Parathyroid adenoma (tissue), 2 donors: ENCODE results near the gene EXD3.

Experiments
- H2AFZ ChIP-seq: fragments of 300-600 bp; sonication (generic); one replicate; pipeline ENCODE4 v1.7.0; 2017; ENCODE audit warnings: antibody characterized with exemption, mild to moderate bottlenecking
- H3K27ac ChIP-seq: fragments of 300-600 bp; sonication (generic); one replicate; pipeline ENCODE4 v1.7.0; 2017
- H3K27me3 ChIP-seq: fragments of 300-600 bp; sonication (generic); one replicate; pipeline ENCODE4 v1.7.0; 2017; ENCODE audit warnings: low read length; ENCODE audit not compliant: control insufficient read depth, insufficient read depth
- H3K36me3 ChIP-seq: fragments of 300-600 bp; sonication (generic); one replicate; pipeline ENCODE4 v1.7.0; 2017; ENCODE audit warnings: low read length; ENCODE audit not compliant: control insufficient read depth, insufficient read depth
- H3K4me1 ChIP-seq: fragments of 300-600 bp; sonication (generic); one replicate; pipeline ENCODE4 v1.7.0; 2017; ENCODE audit warnings: control low read depth
- H3K4me2 ChIP-seq: fragments of 300-600 bp; sonication (generic); one replicate; pipeline ENCODE4 v1.7.0; 2017; ENCODE audit warnings: low read length
- H3K4me3 ChIP-seq: fragments of 300-600 bp; sonication (generic); one replicate; pipeline ENCODE4 v1.7.0; 2017; ENCODE audit warnings: low read depth, low read length
- H3K79me2 ChIP-seq: fragments of 300-600 bp; sonication (generic); one replicate; pipeline ENCODE4 v1.7.0; 2017; ENCODE audit warnings: control low read depth
- H3K9ac ChIP-seq: fragments of 300-600 bp; sonication (generic); one replicate; pipeline ENCODE4 v1.7.0; 2017; ENCODE audit warnings: mild to moderate bottlenecking
- H3K9me3 ChIP-seq: fragments of 300-600 bp; sonication (generic); one replicate; pipeline ENCODE4 v1.7.0; 2017; ENCODE audit warnings: low read length; ENCODE audit not compliant: control insufficient read depth
- TF ChIP-seq, protein P1 (sequence below): fragments of 300-600 bp; sonication (generic); IDR thresholded peaks from one replicate; pipeline ENCODE4 v1.7.0; 2017; ENCODE audit warnings: antibody characterized with exemption, mild to moderate bottlenecking
- donor health status: primary hyperparathyroidism.

EXD3 gene

GRCh38 chr9:137275203-137275587 lies 147.8 kb downstream of the EXD3 start:
- Histone ChIP-seq H3K79me2 (no peaks in the 10 kb centered on the region), H3K4me1 (no peaks in the 10 kb centered on the region), H2AFZ (no peak overlapping the region), H3K27ac (no peak overlapping the region), H3K4me2 (no peak overlapping the region), H3K36me3 (no peaks in the 10 kb centered on the region), H3K9ac (no peak overlapping the region), H3K4me3 (no peak overlapping the region), H3K9me3 (no peaks in the 10 kb centered on the region), H3K27me3 (no peaks in the 10 kb centered on the region)
- TF ChIP-seq, protein P1, sequence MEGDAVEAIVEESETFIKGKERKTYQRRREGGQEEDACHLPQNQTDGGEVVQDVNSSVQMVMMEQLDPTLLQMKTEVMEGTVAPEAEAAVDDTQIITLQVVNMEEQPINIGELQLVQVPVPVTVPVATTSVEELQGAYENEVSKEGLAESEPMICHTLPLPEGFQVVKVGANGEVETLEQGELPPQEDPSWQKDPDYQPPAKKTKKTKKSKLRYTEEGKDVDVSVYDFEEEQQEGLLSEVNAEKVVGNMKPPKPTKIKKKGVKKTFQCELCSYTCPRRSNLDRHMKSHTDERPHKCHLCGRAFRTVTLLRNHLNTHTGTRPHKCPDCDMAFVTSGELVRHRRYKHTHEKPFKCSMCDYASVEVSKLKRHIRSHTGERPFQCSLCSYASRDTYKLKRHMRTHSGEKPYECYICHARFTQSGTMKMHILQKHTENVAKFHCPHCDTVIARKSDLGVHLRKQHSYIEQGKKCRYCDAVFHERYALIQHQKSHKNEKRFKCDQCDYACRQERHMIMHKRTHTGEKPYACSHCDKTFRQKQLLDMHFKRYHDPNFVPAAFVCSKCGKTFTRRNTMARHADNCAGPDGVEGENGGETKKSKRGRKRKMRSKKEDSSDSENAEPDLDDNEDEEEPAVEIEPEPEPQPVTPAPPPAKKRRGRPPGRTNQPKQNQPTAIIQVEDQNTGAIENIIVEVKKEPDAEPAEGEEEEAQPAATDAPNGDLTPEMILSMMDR: no peak

- H3K4me1 ChIP-seq: peaks cover 1% of the 10 kb centered on the region
These were observed 149.2 kb downstream of the EXD3 start for GRCh38 chr9:137273611-137274320.

GRCh38 chr9:137273095-137273490 lies 149.9 kb downstream of the EXD3 start:
- TF ChIP-seq, protein P1: no peak
- H3K4me3 ChIP-seq: no peak overlapping the region
- H3K27me3 ChIP-seq: no peaks in the 10 kb centered on the region
- H3K9ac ChIP-seq: no peak overlapping the region
- H2AFZ ChIP-seq: no peak overlapping the region
- H3K79me2 ChIP-seq: no peaks in the 10 kb centered on the region
- no peak overlapping the region for H3K4me2 ChIP-seq
- H3K4me1 ChIP-seq: peaks cover 4% of the 10 kb centered on the region
- no peak overlapping the region for H3K27ac ChIP-seq
- H3K9me3 ChIP-seq: no peaks in the 10 kb centered on the region
- H3K36me3 ChIP-seq: no peaks in the 10 kb centered on the region

More at GRCh38 chr9:137273611-137274320, 149.2 kb downstream of the EXD3 start:
- H2AFZ ChIP-seq: no peak overlapping the region
- no peak overlapping the region for H3K9ac ChIP-seq
- H3K9me3 ChIP-seq: no peaks in the 10 kb centered on the region
- no peaks in the 10 kb centered on the region for H3K79me2 ChIP-seq
- no peak overlapping the region for H3K4me2 ChIP-seq
- H3K27ac ChIP-seq: no peak overlapping the region
- TF ChIP-seq, protein P1: no peak
- H3K27me3 ChIP-seq: no peaks in the 10 kb centered on the region
- H3K4me3 ChIP-seq: no peak overlapping the region
- no peaks in the 10 kb centered on the region for H3K36me3 ChIP-seq

DNA sequence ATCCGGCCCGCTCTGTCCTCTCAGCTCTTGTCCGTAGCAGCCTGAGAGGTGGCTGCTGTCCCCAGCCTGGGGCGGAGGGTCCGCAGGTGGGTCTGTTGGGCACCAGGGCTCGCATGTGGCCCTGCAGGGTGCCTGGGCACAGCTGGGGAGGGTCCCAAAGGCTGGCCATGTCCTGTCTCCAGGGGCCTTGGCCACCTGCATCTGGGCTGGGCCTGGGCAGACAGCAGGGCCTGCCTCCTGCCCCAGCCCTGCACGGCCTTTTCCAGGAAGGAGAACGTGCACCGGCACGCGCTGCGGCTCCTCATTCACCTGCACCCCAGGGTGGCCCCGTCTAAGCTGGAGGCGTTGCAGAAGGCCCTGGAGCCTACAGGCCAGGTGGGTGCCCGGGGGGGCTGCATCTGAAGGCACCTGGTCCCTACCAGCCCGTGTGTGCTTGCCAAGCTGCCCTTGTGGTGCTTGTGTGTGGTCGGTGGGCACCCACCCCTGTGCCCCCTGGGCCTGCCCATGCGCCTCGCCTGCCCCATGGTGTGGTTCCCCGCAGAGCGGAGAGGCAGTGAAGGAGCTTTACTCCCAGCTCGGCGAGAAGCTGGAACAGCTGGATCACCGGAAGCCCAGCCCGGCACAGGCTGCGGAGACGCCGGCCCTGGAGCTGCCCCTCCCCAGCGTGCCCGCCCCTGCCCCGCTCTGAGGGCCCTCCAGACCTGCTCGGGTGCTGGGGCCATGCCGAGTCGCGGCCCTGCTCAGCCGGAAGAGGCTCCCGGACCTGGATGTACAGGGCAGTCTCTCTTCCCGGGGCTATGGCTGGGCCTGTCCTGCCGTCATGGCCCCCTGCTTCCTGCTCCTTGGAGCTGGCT lies 150.5 kb downstream of the EXD3 start:
- H3K9ac ChIP-seq: no peak overlapping the region
- H3K27ac ChIP-seq: no peak overlapping the region
- no peak overlapping the region for H3K4me3 ChIP-seq
- H3K4me2 ChIP-seq: no peak overlapping the region
- H3K79me2 ChIP-seq: no peaks in the 10 kb centered on the region
- no peaks in the 10 kb centered on the region for H3K36me3 ChIP-seq
- TF ChIP-seq, protein P1: no peak
- peaks cover 4% of the 10 kb centered on the region for H3K4me1 ChIP-seq
- H3K27me3 ChIP-seq: no peaks in the 10 kb centered on the region
- no peaks in the 10 kb centered on the region for H3K9me3 ChIP-seq
- H2AFZ ChIP-seq: no peak overlapping the region
